Measurements from ENCODE around the gene DDOST.

GRCh38 chr1:20640183-20640597, 21.0 kb downstream of the DDOST start:
- TF ChIP-seq POLR2AphosphoS5 (IDR thresholded peaks at IDR 0.05; ENCODE audit: borderline replicate concordance, low read depth, low read length) (no peak), EZH2 (IDR thresholded peaks at IDR 0.05) (no peak)

All from SK-N-MC (cell line).